Effector CD4-positive, alpha-beta T cell (primary cell): ENCODE measurements around the gene ACOT11.

Experiments
- DNase-seq: peaks from one replicate; pipeline ENCODE4 v3.0.0-alpha.2; 2020

Gene ACOT11

DNA sequence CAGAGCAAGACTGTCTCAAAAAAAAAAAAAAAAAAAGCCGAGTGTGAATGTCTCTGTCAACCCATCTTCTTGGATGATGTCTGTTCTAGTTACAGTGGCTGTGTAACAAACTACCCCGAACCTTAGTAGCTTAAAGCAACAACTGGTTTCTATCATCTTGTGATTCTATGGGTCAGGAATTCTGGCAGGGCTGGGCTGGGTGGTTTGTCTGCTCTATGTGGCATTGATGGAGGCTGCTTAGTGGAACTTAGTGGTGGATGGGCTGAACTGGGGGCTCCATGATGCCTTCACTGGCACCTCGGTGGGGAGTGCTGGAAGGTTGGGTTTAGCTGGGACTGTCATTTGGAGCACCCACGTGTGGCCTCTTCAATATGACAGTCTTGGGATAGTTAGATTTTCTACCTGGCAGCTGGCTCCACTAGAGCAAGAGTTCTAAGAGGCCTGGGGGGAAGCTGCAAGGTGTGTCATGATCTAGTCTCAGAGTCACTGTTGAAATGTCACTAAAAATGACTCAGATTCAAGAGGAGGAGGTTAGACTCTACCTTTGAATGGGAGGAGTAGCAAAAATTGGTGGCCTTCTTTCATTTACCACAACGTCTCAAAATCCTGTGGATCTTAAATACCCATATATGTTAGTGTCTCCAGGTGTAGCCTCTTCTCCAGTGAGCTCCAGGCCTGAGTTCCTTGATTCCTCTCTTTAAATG is 18.6 kb downstream of the ACOT11 start:
- DNase-seq: no peak

- no peak for DNase-seq
Observed at GRCh38 chr1:54567961-54568360, 19.9 kb downstream of the ACOT11 start.

- no peak for DNase-seq
Observed at GRCh38 chr1:54569339-54569738, 21.3 kb downstream of the ACOT11 start.

DNA sequence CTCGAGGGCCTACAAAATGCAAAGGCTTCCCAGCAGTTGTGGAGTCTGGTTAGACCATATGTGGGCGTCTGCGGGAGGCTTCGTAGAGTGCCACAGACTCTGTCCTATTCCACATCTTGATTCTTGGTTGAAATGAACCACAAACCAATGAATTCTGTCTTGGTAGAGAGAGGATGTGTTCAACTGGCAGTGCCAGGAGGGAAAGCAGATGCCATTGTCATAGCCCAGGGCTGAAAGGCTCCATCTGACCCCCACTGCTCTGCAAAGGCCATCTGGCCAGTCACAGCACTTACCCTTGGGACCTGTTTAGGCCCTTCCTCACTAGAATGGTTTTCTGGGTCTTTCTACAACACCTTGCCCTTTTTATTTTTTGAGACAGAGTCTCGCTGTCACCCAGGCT is 22.1 kb downstream of the ACOT11 start:
- no peak for DNase-seq

DNA sequence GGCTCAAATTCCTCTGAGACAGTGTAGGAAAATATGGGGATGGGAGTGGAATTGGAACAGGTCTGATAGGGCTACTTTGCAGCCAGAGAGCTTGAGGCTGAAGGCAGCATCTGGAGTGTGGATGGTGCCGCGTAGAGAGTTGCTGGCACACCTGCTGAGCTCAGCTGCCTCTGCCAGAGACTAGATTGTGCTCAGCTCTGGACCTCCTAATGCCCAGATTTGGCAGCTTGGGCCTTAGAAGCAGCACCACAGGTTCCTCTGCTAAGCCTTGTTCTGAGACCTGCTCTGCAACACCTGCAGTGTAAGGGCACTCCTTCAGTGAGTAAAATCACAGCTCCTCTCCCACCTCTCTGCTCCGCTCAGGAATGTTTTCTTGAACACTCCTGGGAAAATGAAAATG is 23.3 kb downstream of the ACOT11 start:
- no peak for DNase-seq

DNA sequence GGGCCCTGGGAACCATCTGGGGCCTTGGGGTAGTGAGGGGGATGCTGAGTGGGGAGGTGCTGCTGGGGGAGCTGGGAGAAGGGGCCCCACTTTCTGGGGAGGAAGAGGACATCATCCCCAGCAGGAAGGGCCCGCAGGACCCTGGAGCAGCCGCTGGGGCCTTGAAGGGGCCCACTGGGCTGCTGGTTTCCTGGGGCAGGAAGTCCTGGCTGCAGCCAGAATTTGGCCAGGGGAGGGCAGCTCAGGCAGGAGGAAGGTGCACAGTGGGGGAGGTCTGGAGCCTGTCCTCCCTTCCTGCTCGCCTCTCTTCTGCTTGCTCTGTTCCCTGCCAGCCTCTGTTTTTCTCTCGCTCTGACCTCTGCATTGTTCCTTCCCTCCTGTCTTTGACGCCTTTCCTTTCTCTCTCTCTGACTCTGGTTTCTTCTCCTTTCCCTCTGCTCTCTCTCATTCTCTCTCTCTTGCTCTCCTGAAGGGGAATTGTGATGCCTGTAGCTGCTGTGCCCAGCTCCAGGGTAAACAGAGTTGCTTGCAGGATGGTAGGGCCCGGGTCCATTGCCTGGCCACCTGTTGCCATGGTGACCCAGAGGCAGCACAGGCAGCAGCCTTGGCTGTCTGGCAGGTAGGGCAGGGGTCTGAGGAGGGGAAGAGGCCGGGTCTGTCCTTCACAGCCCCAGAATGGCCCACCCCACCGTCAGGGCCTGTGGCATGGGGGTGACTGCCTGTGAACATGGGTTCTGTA is 23.9 kb downstream of the ACOT11 start:
- DNase-seq: no peak

DNA sequence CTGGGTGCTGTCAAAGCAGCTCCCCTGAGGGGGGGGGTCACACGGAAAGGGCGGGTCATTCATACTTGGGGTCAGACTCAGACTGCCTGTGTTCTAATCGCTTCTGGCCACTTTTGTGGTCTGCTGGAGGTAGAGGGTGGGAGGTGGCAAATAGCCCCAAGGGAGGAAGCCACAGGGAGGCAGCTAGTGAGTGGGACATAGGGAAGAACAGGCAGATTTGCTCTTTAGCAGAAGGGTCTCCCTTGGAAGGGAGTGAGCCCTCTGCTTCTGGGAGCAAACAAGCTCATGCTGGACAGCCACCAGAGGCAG is 24.5 kb downstream of the ACOT11 start:
- no peak for DNase-seq

- no peak for DNase-seq
Observed at GRCh38 chr1:54574158-54574778, 26.2 kb downstream of the ACOT11 start.

DNA sequence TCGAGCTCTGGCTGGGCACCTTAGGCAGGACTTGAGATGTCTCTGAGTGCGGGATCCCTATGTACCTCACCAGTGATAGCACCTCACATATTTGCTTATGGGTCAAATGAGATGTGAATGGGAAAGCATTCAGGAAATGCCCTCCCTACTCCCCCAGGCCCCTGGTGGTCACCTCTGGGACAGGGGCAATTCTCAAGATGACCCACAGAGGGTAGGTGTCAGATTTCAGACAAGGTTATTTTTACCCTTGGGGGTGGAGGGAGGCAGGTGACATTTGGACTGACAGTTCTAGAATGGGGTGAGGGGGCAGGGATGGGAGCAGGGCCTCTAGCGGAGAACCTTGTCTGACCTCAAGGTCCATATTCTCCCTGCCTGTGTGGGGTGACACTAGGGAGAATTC is 27.1 kb downstream of the ACOT11 start:
- DNase-seq: no peak

DNA sequence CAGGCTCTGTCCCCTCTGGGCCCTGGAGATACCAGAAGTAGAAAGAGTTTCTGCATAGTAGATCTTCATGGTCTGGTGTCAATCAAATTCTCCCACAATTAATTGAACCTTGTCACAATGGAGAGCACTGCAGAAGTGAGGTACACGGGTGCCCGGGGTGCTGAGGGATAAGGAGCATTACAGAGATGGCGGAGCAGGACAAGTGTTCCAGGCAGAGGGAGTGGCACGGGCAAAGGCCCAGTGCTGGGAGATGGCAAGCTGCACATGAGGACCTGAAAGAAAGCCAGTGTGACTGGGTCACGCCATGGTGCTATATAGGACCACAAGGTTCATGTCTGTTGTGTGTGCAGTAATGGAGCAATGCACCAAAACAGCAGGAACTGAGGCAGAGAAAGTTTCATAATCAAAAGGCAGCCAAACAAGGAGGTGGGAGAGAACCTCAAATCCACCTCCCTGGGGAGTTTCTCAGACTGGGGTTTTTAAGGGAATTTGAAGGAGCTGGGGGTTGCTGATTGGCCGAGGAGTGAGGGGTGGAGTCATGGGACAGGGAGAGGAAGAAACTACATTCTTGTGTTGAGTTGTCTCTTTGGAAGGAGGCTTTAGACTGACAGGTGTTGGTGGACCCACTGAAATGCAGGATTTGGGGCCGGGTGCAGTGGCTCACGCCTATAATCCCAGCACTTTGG is 27.7 kb downstream of the ACOT11 start:
- DNase-seq: no peak

DNA sequence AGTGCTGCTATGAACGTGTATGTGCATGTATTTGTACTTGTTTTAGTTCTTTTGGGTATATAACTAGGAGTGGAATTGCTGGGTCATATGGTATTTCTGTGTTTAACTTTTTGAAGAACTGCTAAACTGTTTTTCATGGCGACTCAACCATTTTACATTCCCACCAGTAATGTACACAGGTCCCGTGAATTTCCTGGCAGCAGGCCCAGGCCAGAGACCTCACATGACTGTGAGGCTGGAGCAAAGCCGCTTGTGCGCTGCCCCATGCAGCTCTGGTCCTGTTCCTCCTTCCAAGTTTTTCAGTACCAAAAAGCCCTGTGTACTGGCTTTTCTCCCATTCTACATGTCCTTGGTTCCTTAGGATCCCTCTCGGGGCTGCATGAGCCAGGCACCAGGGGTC is 29.6 kb downstream of the ACOT11 start:
- DNase-seq: no peak

DNA sequence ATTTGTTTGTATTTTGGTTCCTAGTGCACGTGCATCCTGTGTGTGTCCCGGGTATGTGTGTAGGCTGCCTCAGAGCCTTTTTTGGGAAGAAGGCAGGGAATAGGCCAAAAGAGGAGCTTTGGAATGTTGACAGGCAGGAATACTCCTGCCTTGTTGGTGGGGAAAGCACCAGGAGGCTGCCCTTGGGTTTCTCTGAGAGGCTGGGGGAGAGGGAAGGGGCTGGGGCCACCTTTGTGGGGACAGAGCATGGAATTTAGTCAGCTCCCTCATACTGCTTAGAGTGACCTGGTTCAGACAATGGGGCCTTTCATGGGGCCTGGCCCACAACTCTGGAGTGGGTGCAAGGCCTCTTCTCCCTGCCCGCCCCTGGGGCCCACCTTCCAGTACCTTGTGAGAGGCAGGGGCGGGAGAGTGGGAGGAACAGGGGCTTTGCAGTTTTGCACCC is 31.3 kb downstream of the ACOT11 start:
- no peak for DNase-seq

GRCh38 chr1:54580856-54581550 is 33.0 kb downstream of the ACOT11 start:
- DNase-seq: no peak

GRCh38 chr1:54581621-54582035 is 33.6 kb downstream of the ACOT11 start:
- no peak for DNase-seq

GRCh38 chr1:54582566-54583306 is 34.7 kb downstream of the ACOT11 start:
- DNase-seq: no peak

DNA sequence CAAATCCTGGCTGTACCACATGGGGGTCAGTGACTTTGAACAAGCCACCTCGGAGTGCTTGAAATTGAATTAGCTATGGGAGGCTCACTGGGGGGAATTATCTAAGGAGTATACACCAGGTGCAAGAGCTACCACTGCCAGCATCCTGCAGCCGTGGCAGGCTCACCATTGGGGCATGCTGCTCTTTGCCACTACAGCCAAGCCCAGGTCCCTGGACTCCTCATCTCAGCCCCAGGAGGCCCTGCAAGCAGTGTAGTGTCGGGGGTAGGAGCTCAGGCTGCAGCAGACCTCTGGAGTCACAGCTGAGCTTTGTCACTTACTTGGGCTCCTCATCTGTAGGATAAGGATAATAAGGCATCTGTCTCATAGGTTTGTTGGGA is 35.3 kb downstream of the ACOT11 start:
- DNase-seq: no peak

DNA sequence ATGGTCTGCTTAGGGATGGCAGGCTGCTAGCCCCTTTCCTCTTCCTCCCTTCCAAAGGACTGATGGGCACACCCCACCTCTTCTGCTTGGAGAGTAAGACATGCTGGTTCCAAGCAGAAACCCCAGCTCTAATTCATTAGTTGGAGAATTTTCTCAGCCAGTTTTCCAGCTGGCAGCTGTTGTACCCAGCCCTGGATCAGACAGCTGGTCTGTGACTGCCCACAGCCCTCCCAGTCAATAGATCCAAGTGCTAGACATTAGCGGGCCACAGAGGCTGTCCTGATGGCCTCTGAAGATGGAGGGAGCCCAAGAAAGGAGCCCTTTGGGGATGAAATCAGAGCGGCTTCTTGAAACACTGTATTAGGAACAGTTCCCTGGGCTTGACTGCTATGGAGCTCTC is 35.8 kb downstream of the ACOT11 start:
- DNase-seq: no peak

DNA sequence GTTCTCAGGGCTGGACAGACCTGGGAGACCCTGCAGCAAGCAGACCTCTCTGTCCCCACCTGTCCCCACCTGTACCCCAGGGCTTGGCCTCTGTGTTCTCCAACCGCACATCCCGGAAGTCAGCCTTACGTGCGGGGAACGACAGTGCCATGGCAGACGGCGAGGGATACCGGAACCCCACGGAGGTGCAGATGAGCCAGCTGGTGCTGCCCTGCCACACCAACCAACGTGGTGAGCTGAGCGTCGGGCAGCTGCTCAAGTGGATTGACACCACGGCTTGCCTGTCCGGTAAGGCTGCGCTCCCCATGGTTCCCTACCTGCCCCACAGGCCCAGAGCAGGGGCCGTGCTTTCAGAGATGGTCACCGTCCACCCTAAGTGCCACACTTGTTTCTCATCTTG is 36.5 kb downstream of the ACOT11 start:
- DNase-seq: no peak

DNA sequence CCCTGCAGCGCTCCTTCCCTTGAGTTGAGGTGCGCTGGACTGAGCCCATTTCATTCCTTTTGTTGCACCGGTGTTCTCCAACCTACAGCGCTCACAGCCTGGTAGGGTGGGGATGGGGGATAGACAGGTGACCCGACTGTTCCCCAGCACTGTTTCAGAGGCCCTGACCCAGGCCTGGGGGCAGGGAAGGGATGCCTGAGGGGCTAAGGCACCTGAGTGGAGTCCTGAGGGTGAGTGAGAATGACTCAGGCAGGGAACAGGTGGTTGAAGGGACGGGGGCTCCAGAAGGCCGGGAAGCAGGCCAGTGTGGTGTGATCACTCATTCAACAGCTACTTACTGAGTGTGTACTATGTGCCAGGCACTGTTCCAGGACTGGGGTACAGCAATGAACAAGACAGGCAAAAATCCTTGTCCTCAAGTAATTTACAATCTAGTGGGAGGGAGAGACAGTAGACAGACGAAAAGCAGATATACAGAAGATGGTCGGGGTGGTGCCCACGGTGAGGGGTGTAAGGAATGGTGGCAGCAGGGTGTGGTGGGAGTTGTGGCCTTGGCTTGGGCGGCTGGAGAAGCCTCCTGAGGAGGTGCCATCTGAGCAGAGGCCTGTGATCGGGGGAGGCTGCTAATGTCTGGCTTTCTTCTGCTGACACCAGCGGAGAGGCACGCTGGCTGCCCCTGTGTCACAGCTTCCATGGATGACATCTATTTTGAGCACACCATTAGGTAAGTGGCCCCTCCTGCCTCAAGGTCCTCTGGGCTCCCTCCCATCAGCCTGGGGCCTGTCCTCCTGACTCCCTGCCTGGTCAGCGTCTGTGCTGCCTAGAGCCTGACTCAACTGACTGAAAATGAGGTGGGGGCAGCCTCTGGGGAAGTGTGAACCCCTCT is 37.4 kb downstream of the ACOT11 start:
- no peak for DNase-seq

GRCh38 chr1:54588377-54588776 is 40.3 kb downstream of the ACOT11 start:
- DNase-seq: no peak

- no peak for DNase-seq
Observed at GRCh38 chr1:54591127-54591756, 43.2 kb downstream of the ACOT11 start.
